Right cardiac atrium (tissue), 5 donors: ENCODE measurements around the gene EYS. TPM values are rescaled to one million over a fixed set of nuclear protein-coding genes. Genes with fewer than 3 reads are reported as not detected.

Experiments used
- ATAC-seq, 2 donors: fragments of 200-7000 bp; cut with Tn5 transposase; one replicate each; pipeline versions ENCODE4 v1.8.0 to v1.9.1; 2020; ENCODE audit warnings: moderate library complexity in 2 of 2, mild to moderate bottlenecking in 1 of 2
- DNase-seq, 3 donors: peaks; one replicate each; pipeline ENCODE4 v3.0.0-alpha.2; 2020
- H3K27ac ChIP-seq: one replicate; pipeline ENCODE4 v1.5.1; 2013; ENCODE audit warnings: mild to moderate bottlenecking, low read length, control low read depth, moderate library complexity
- H3K27me3 ChIP-seq: one replicate; pipeline ENCODE4 v1.6.1; 2013; ENCODE audit not compliant: control insufficient read depth, insufficient read depth
- H3K4me1 ChIP-seq: one replicate; pipeline ENCODE4 v1.6.1; 2013; ENCODE audit warnings: low read length; ENCODE audit not compliant: control insufficient read depth, insufficient read depth
- H3K4me3 ChIP-seq: one replicate; pipeline ENCODE4 v1.5.1; 2013; ENCODE audit warnings: low read length, control low read depth
- H3K9me3 ChIP-seq: one replicate; pipeline ENCODE4 v1.6.1; 2013; ENCODE audit warnings: low read length; ENCODE audit not compliant: control insufficient read depth
- WGBS: extraction: QIAGEN DNeasy Blood & Tissue Kit; methylation state at CpG from one replicate; pipeline ENCODE4 v1.1.7; 2013; 5-methylcytosine and 5-hydroxymethylcytosine counted together
- intact Hi-C, 4 donors: fragments of 100-400 bp; cut with DNase I; formaldehyde crosslinking; loops; one replicate each; pipeline versions ENCODE4 v1.11.0 to v1.14.0; 2022 to 2023
- polyA plus RNA-seq: library from polyadenylated mRNA; stranded (reverse); fragments of 200-250 nt; gene quantifications from one replicate; pipeline ENCODE4 v1.2.3, GENCODE V29; 2013
- total RNA-seq, 4 donors: library from RNA; stranded (reverse); fragmentation: NEBNext Ultra II Directional; extraction: Animal tissue kit (Norgen Biotek cat#: 25700); gene quantifications; one replicate each; pipeline ENCODE4 v1.2.1, GENCODE V29; 2021
- donor health status: healthy with polysubstance abuse.
- donor health status: DM: no; HTN: yes; CAD: no.
- donor health status: DM: no; HTN: no; CAD: no.
- donor health status: DM: no; HTN: yes; CAD: no; lungs with severe emphysema.
- donor health status: DM: yes; HTN: yes; CAD: no.

Gene EYS
- total and polyA plus RNA-seq, 5 donors, result 0.02 to 0.24 (median 0.06) TPM; not detected in 2

DNA sequence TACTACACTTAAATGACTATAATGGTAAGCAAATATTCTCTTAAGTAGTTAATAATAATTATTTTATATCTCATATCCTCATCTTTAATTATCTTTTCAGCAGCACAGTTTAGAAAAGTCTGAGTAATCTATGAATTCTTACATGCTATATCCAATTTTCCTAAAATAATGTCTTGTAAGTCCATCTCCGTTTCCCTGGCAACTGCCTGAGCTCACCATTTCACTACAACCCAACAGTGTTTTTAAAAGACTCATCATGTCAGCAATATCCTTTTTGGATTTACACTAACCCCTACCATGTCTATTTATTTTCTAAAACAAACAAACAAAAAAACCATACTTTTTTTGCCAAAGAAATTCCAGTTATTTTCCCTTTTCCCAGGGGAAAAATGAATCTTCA, 859.6 kb downstream of the EYS start:
- Histone ChIP-seq H3K4me1 (no peaks in the 10 kb centered on the region), H3K4me3 (no peak overlapping the region), H3K9me3 (no peaks in the 10 kb centered on the region), H3K27me3 (no peaks in the 10 kb centered on the region), H3K27ac (no peak overlapping the region)
- 80% methylated on average over 1 of the region's 1 CpG for WGBS
- DNase-seq (no peak), ATAC-seq (no peak)
- intact Hi-C loops, result no loop called here

DNA sequence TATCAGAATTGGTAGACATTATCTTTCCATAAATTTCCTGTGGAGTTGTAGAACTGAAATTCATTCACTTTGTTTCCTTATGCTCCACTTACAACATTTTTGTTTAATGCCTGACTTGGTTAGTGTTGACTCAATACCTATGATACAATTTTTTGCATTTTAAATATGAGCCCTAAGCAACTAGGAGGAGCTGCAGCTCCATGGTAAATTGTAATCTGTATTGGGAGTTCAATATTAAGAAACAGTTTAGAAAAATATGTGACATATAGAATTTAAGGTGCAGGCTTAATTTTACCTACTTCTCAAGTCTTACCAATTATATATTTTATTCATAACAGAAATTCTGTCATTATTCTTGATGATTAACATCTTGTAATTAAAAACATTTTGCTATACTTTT, 868.3 kb downstream of the EYS start:
- no peak overlapping the region for H3K27ac ChIP-seq
- DNase-seq (no peak), ATAC-seq (no peak)
- H3K4me1 ChIP-seq, result no peaks in the 10 kb centered on the region
- no peaks in the 10 kb centered on the region for H3K27me3 ChIP-seq
- H3K9me3 ChIP-seq, result no peaks in the 10 kb centered on the region
- H3K4me3 ChIP-seq, result no peak overlapping the region
- intact Hi-C loops, result no loop called here

DNA sequence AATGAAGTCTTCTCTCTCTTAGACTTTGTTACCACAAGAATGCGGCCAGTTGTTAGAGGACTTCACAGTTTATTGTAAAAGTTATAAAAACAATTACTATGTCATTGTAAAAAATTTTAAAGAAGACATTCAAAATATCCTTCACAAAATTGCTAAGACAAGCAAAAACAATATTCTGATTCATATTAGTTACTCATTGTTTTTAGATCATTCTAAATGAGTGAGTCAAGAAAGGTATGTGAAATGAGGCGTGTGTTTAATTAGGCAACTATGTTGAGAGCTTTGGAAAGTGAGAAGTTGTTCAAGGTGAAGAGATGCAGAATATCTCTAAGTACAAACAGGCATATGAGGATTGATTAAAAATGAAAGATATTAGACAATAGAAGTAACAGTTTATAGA, 875.3 kb downstream of the EYS start:
- no peak for ATAC-seq

DNA sequence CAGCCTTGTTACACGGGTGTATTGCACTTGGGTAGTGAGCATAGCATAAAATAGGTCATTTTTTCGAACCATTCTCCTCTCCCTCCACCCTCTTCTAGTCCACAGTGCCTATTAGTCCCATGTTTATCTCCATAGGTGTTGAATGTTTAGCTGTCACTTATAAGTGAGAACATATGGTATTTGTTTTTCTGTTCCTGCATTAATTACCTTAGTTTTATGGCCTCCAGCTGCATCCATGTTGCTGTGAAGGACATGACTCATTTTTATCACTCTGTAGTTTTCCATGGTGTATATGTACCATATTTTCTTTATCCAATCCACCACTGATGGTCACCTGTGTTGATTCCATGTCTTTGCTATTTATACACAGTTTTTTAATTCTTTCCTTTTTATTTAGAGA, 889.5 kb downstream of the EYS start:
- no peaks in the 10 kb centered on the region for H3K4me1 ChIP-seq
- H3K9me3 ChIP-seq, result no peaks in the 10 kb centered on the region
- intact Hi-C loops, result no loop called here
- WGBS, result 78% methylated on average over 2 of the region's 2 CpGs
- H3K27ac ChIP-seq, result no peak overlapping the region
- DNase-seq, result no peak
- no peak for ATAC-seq
- no peak overlapping the region for H3K4me3 ChIP-seq
- H3K27me3 ChIP-seq, result no peaks in the 10 kb centered on the region

More for the DNA sequence above, 875.3 kb downstream of the EYS start:
- intact Hi-C loops, result no loop called here
- no peak overlapping the region for H3K4me3 ChIP-seq
- WGBS, result 78% methylated on average over 2 of the region's 2 CpGs
- DNase-seq, result no peak
- no peaks in the 10 kb centered on the region for H3K4me1 ChIP-seq
- H3K27ac ChIP-seq, result no peak overlapping the region
- H3K9me3 ChIP-seq, result no peaks in the 10 kb centered on the region
- H3K27me3 ChIP-seq, result no peaks in the 10 kb centered on the region

DNA sequence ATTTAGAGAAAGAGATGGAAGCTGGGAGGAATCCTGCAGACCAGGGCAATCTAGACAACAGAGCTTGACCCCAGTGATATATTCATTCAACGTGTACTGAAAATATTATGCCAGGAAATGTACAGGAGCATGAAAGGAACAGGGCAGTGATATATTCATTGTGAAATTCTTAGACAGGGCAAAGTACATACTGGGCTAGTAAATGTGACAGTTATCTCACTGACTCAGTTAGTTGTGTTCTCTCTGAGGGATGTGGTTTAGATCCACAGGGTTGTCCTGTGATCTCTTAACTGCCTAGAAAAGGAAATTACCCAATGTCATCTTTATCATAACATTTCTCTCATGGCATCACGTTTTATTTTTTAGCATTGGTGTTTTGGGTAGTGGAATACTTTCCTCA, 891.3 kb downstream of the EYS start:
- no peak overlapping the region for H3K27ac ChIP-seq
- H3K4me3 ChIP-seq, result no peak overlapping the region
- ATAC-seq (no peak), DNase-seq (no peak)
- H3K4me1 ChIP-seq, result no peaks in the 10 kb centered on the region
- H3K27me3 ChIP-seq, result no peaks in the 10 kb centered on the region
- intact Hi-C loops, result no loop called here
- H3K9me3 ChIP-seq, result no peaks in the 10 kb centered on the region
- WGBS, result 41% methylated on average over 2 of the region's 2 CpGs

DNA sequence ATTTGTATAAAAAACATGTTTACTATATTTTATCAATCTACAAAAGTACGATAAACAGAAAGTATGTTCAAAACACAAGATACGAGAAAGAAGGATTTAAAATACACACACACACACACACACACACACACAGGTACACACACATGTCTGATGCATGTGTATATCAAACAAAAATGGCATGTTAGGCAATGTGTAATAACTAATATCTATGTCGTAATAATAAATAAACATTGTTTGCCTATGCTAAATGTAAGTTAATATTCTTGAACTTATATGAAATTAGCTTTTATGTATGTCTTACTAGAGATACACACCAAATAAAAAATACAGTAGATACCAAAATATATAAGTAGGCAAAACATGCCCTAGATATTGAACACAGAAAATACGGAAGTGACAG, 894.9 kb downstream of the EYS start:
- H3K4me3 ChIP-seq, result no peak overlapping the region
- no peaks in the 10 kb centered on the region for H3K27me3 ChIP-seq
- intact Hi-C loops, result no loop called here
- 95% methylated on average over 4 of the region's 4 CpGs for WGBS
- H3K4me1 ChIP-seq, result no peaks in the 10 kb centered on the region
- no peak for ATAC-seq
- DNase-seq, result no peak
- no peak overlapping the region for H3K27ac ChIP-seq
- H3K9me3 ChIP-seq, result no peaks in the 10 kb centered on the region

DNA sequence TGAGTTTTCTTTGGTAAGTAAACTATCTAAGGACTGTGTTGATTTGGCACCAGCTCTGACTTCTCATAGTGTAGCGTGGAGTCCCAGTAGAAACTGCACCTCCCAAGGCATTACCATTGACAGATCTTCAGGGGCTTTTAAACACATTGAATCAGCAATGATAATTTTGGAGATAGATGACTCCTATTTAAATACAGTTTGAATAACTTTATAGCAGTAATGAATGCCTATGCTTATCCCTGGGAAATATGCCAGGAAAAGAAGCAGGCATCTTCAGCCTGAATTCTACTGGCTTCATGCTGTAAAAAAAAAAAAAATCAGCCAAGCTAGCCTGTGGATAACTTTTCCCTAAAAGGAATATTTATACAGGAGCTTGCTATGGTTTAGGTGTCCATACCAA, 895.9 kb downstream of the EYS start:
- Histone ChIP-seq H3K4me3 (no peak overlapping the region), H3K27me3 (no peaks in the 10 kb centered on the region), H3K4me1 (no peaks in the 10 kb centered on the region), H3K9me3 (no peaks in the 10 kb centered on the region), H3K27ac (no peak overlapping the region)
- DNase-seq (no peak), ATAC-seq (no peak)
- 57% methylated on average over 1 of the region's 1 CpG for WGBS
- intact Hi-C loops, result no loop called here

DNA sequence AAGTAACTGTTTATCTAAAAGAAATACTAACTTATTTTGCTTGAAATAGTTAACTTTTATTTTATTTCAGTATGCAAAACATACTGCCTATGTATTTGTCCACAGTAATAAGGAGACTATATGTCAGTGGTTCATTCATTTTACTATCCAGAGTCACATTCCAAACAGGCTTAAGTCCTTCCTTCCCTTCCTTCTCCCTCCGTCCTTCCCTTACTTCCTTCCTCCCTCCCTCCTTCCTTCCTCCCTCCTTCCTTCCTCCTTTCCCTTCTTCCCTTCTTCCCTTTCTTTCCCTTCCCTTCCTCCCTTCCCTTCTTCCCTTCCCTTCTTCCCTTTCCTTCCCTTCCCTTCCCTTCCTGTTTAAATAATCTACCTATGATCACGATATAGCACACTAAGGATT, 899.2 kb downstream of the EYS start:
- WGBS, result 53% methylated on average over 2 of the region's 2 CpGs
- intact Hi-C loops, result no loop called here
- no peak for ATAC-seq
- Histone ChIP-seq H3K4me1 (no peaks in the 10 kb centered on the region), H3K4me3 (no peak overlapping the region), H3K9me3 (no peaks in the 10 kb centered on the region), H3K27ac (no peak overlapping the region), H3K27me3 (no peaks in the 10 kb centered on the region)
- DNase-seq, result no peak

DNA sequence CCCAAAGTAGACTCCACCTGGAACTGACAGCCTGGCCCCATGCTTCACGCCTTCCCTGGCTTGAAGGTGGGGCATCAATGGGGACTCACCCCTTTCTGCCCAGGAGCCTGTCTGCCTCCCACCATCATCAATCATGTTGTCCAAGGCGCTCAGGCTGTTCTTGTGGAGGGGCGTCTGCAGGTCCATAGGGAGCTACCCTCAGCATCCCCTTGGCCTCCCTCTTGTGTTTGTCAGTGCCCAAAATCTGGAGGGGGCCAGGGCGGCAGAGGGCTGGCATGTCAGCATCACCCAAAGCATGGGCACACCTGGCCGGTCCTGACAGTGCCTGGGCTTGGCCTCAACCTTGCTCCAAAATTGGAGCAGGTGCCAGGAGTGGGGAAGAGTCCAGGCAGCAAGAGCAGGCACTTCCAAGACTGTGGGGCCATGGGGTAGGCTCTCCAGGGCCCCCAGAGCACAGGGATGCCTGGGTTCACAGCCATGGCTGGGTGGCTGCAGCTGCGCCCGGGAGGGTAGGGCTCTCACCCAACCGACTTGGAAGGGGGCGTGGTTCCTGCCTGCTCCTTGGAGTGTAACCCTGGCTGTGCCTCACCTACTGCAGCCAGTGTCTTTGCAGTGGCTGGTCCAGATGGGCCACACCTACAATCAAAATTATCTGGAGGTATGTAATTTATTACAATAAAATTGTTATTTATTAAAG, 903.4 kb downstream of the EYS start:
- no peak for ATAC-seq
- Histone ChIP-seq H3K9me3 (no peaks in the 10 kb centered on the region), H3K27ac (no peak overlapping the region), H3K27me3 (no peaks in the 10 kb centered on the region), H3K4me3 (no peak overlapping the region), H3K4me1 (no peaks in the 10 kb centered on the region)
- WGBS, result 85% methylated on average over 9 of the region's 9 CpGs
- DNase-seq, result peak in 2 of 3 donors; percentile 15 to 20
- intact Hi-C loops, result no loop called here

DNA sequence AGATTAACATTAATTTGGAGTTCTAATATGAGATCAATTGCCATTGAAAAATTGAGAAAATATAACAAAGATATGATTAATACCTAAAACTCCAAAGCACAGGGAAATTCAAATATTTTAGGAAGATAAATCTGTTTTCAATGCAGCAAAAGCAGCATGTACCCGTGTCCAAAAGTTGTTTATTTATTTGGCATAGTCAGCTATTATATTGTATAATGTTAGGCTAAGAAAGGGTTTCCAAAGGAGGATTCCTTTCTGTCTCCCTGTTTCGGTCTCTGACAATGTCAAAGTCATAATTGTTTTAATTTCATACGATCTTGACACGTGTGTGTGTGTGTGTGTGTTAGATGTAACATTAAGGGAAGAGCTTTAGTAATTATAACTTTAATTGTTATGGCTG, 914.5 kb downstream of the EYS start:
- no peak for ATAC-seq
- intact Hi-C loops, result no loop called here
- WGBS, result 58% methylated on average over 4 of the region's 4 CpGs

DNA sequence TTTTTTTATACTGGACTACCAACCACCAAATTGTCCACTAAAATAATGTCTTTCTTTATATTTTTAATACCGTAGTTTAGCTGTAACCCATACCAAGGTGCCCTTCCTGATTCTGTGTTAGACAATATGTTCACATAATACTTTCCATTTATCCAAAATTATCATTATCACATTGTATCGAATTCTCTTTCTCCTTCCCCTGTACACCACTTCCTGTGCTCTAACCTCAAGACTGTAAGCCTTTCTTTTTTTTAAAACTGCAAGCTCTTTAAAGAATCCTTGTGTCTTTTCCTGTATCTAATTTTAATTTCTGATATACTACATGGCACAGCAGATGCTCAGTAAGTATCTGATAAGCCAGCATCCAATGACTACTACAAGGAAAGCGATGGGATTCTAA, 917.5 kb downstream of the EYS start:
- no peaks in the 10 kb centered on the region for H3K9me3 ChIP-seq
- H3K4me3 ChIP-seq, result no peak overlapping the region
- H3K27ac ChIP-seq, result no peak overlapping the region
- H3K27me3 ChIP-seq, result no peaks in the 10 kb centered on the region
- 58% methylated on average over 3 of the region's 3 CpGs for WGBS
- ATAC-seq (no peak), DNase-seq (no peak)
- intact Hi-C loops, result no loop called here
- no peaks in the 10 kb centered on the region for H3K4me1 ChIP-seq

More for the DNA sequence above, 914.5 kb downstream of the EYS start:
- Histone ChIP-seq H3K4me3 (no peak overlapping the region), H3K27me3 (no peaks in the 10 kb centered on the region), H3K4me1 (no peaks in the 10 kb centered on the region), H3K27ac (no peak overlapping the region), H3K9me3 (no peaks in the 10 kb centered on the region)
- no peak for DNase-seq

DNA sequence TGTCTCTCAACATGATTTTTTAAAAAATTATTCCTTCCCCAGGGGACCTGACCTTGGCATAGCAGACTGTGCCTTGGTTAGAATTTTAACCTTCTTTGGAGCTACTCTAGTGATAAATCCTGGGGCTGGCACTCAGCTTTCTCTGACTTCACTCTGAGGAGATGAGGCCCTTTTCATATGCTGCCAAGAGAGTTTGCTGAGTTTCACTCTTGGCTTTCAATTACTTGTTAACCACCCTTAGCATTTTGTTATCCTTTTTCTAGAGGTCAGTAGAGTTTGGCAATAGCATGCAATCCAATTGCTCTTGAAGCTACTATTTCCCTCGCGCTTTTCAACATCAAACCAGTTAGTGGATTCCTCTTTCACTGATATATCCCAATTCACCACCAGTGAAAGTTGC, 920.3 kb downstream of the EYS start:
- Histone ChIP-seq H3K4me3 (no peak overlapping the region), H3K27ac (no peak overlapping the region), H3K4me1 (no peaks in the 10 kb centered on the region), H3K9me3 (no peaks in the 10 kb centered on the region), H3K27me3 (no peaks in the 10 kb centered on the region)
- no peak for ATAC-seq
- intact Hi-C loops, result no loop called here
- 35% methylated on average over 2 of the region's 2 CpGs for WGBS
- DNase-seq, result no peak
